T-helper 17 cell (primary cell): ENCODE results near the gene MEGF8. TPM values are rescaled to one million over a fixed set of nuclear protein-coding genes. Genes with fewer than 3 reads are reported as not detected.

Experiments used
- ATAC-seq: fragments of 150-1000 bp; cut with Tn5 transposase; 2 replicates; pipeline ENCODE4 v1.10.0; 2021; ENCODE audit warnings: mild to moderate bottlenecking, moderate library complexity
- DNase-seq, 3 donors: peaks; one replicate each; pipeline versions ENCODE4 v3.0.0 to v3.0.0-alpha.2; 2020 to 2021
- H3K9me3 ChIP-seq: one replicate; pipeline ENCODE4 v1.7.0; 2013; ENCODE audit warnings: low read length, mild to moderate bottlenecking; ENCODE audit not compliant: control insufficient read depth, poor library complexity, severe bottlenecking
- H3K27ac Mint-ChIP-seq: one replicate; pipeline ENCODE4 v1.8.0; 2022; ENCODE audit warnings: mild to moderate bottlenecking, moderate library complexity, mixed read lengths
- H3K27me3 Mint-ChIP-seq: one replicate; pipeline ENCODE4 v1.8.0; 2022; ENCODE audit warnings: mixed read lengths
- H3K36me3 Mint-ChIP-seq: one replicate; pipeline ENCODE4 v1.8.0; 2022; ENCODE audit warnings: low read depth, mixed read lengths
- H3K4me1 Mint-ChIP-seq: one replicate; pipeline ENCODE4 v1.8.0; 2022; ENCODE audit warnings: mild to moderate bottlenecking, mixed read lengths
- H3K4me3 Mint-ChIP-seq: one replicate; pipeline ENCODE4 v1.8.0; 2022; ENCODE audit warnings: mild to moderate bottlenecking, moderate library complexity, mixed read lengths
- total RNA-seq, 4 donors: library from RNA in 2 of 4; stranded (reverse) in 2 of 4; gene quantifications; one replicate each; pipeline ENCODE4 v1.2.3 and lab custom pipeline; 2022 to 2026

MEGF8 gene
- 1 to 10 TPM; 4.6 to 6.1 TPM for total RNA-seq
- 17.3 to 22.1 reads per million in 2 donors for total RNA-seq (lab: John Stamatoyannopoulos, UW)

GRCh38 chr19:42325308-42325895 is at the start of gene MEGF8:
Gene MEGF8 (plus strand): TSS chr19:42325635. CDS start chr19:42326244, 609 bp downstream.
- H3K4me3 Mint-ChIP-seq, result peak within 1 kb of the TSS; percentile 95
- peaks cover 6% of the 10 kb centered on the region for H3K27me3 Mint-ChIP-seq
- ATAC-seq (peak; percentile 92), DNase-seq (peak; percentile 91 to 97 (median 96))
- H3K27ac Mint-ChIP-seq, result peak within 1 kb of the TSS; percentile 89
- H3K4me1 Mint-ChIP-seq, result peaks cover 21% of the 10 kb centered on the region
- peaks cover 6% of the 10 kb centered on the region for H3K36me3 Mint-ChIP-seq
- no peaks in the 10 kb centered on the region for H3K9me3 ChIP-seq

- Mint-ChIP-seq H3K36me3 (peaks cover 2% of the 10 kb centered on the region), H3K27me3 (no peaks in the 10 kb centered on the region), H3K27ac (peak overlapping the region; percentile 96), H3K4me1 (peaks cover 40% of the 10 kb centered on the region), H3K4me3 (peak overlapping the region; percentile 81)
- H3K9me3 ChIP-seq, result no peaks in the 10 kb centered on the region
- no peak for ATAC-seq
- no peak for DNase-seq
These were observed 49.2 kb upstream of the MEGF8 start for GRCh38 chr19:42276284-42276683.

- H3K27me3 Mint-ChIP-seq, result no peaks in the 10 kb centered on the region
- peaks cover 40% of the 10 kb centered on the region for H3K4me1 Mint-ChIP-seq
- ATAC-seq (no peak), DNase-seq (no peak)
- peak overlapping the region; percentile 83 for H3K27ac Mint-ChIP-seq
- H3K36me3 Mint-ChIP-seq, result peaks cover 2% of the 10 kb centered on the region
- H3K4me3 Mint-ChIP-seq, result no peak overlapping the region
- H3K9me3 ChIP-seq, result no peaks in the 10 kb centered on the region
These were observed 48.6 kb upstream of the MEGF8 start for GRCh38 chr19:42276821-42277220.

- H3K9me3 ChIP-seq, result no peaks in the 10 kb centered on the region
- Mint-ChIP-seq H3K27me3 (no peaks in the 10 kb centered on the region), H3K36me3 (peaks cover 2% of the 10 kb centered on the region), H3K4me1 (peaks cover 46% of the 10 kb centered on the region), H3K27ac (peak overlapping the region; percentile 95), H3K4me3 (peak overlapping the region; percentile 98)
- no peak for ATAC-seq
- no peak for DNase-seq
These were observed 47.5 kb upstream of the MEGF8 start for GRCh38 chr19:42277821-42278451.

GRCh38 chr19:42278452-42279154 is 46.8 kb upstream of the MEGF8 start:
- no peak for ATAC-seq
- H3K4me1 Mint-ChIP-seq, result peaks cover 46% of the 10 kb centered on the region
- no peak for DNase-seq
- H3K36me3 Mint-ChIP-seq, result peaks cover 2% of the 10 kb centered on the region
- H3K9me3 ChIP-seq, result no peaks in the 10 kb centered on the region
- peak overlapping the region; percentile 95 for H3K27ac Mint-ChIP-seq
- H3K27me3 Mint-ChIP-seq, result no peaks in the 10 kb centered on the region
- peak overlapping the region; percentile 98 for H3K4me3 Mint-ChIP-seq

- Mint-ChIP-seq H3K27me3 (no peaks in the 10 kb centered on the region), H3K27ac (peak overlapping the region; percentile 95), H3K4me1 (peaks cover 46% of the 10 kb centered on the region), H3K36me3 (peaks cover 2% of the 10 kb centered on the region), H3K4me3 (peak overlapping the region; percentile 98)
- no peaks in the 10 kb centered on the region for H3K9me3 ChIP-seq
- DNase-seq (no peak), ATAC-seq (no peak)
These were observed 46.1 kb upstream of the MEGF8 start for GRCh38 chr19:42279155-42279901.

- ATAC-seq (peak; percentile 40), DNase-seq (peak; percentile 73 to 80 (median 80))
- Mint-ChIP-seq H3K27me3 (no peaks in the 10 kb centered on the region), H3K4me3 (peak overlapping the region; percentile 98), H3K27ac (peak overlapping the region; percentile 95), H3K36me3 (peaks cover 5% of the 10 kb centered on the region), H3K4me1 (peaks cover 43% of the 10 kb centered on the region)
- no peaks in the 10 kb centered on the region for H3K9me3 ChIP-seq
These were observed 45.3 kb upstream of the MEGF8 start for GRCh38 chr19:42279902-42280814.

- ATAC-seq, result no peak
- Mint-ChIP-seq H3K27ac (no peak overlapping the region), H3K27me3 (no peaks in the 10 kb centered on the region), H3K4me1 (peaks cover 46% of the 10 kb centered on the region), H3K4me3 (peak overlapping the region; percentile 98), H3K36me3 (peaks cover 5% of the 10 kb centered on the region)
- no peak for DNase-seq
- no peaks in the 10 kb centered on the region for H3K9me3 ChIP-seq
These were observed 44.7 kb upstream of the MEGF8 start for GRCh38 chr19:42280815-42281145.

- peaks cover 5% of the 10 kb centered on the region for H3K36me3 Mint-ChIP-seq
- peak in 1 of 3 donors; percentile 29 for DNase-seq
- H3K4me1 Mint-ChIP-seq, result peaks cover 46% of the 10 kb centered on the region
- H3K27ac Mint-ChIP-seq, result no peak overlapping the region
- no peaks in the 10 kb centered on the region for H3K27me3 Mint-ChIP-seq
- no peak for ATAC-seq
- peak overlapping the region; percentile 98 for H3K4me3 Mint-ChIP-seq
- no peaks in the 10 kb centered on the region for H3K9me3 ChIP-seq
These were observed 44.1 kb upstream of the MEGF8 start for GRCh38 chr19:42281146-42281826.

GRCh38 chr19:42281827-42282762 is 43.3 kb upstream of the MEGF8 start:
- ATAC-seq, result no peak

GRCh38 chr19:42282819-42283187 is 42.6 kb upstream of the MEGF8 start:
- Mint-ChIP-seq H3K36me3 (peaks cover 5% of the 10 kb centered on the region), H3K4me3 (peak overlapping the region; percentile 82), H3K27ac (no peak overlapping the region), H3K4me1 (peaks cover 45% of the 10 kb centered on the region), H3K27me3 (no peaks in the 10 kb centered on the region)
- H3K9me3 ChIP-seq, result no peaks in the 10 kb centered on the region
- DNase-seq (no peak), ATAC-seq (no peak)

More at GRCh38 chr19:42281827-42282762, 43.3 kb upstream of the MEGF8 start:
- H3K9me3 ChIP-seq, result no peaks in the 10 kb centered on the region
- Mint-ChIP-seq H3K27ac (no peak overlapping the region), H3K27me3 (no peaks in the 10 kb centered on the region), H3K36me3 (peaks cover 5% of the 10 kb centered on the region), H3K4me1 (peaks cover 45% of the 10 kb centered on the region), H3K4me3 (peak overlapping the region; percentile 98)
- DNase-seq, result no peak
